ENCODE results near the gene KIDINS220.

KIDINS220 gene

DNA sequence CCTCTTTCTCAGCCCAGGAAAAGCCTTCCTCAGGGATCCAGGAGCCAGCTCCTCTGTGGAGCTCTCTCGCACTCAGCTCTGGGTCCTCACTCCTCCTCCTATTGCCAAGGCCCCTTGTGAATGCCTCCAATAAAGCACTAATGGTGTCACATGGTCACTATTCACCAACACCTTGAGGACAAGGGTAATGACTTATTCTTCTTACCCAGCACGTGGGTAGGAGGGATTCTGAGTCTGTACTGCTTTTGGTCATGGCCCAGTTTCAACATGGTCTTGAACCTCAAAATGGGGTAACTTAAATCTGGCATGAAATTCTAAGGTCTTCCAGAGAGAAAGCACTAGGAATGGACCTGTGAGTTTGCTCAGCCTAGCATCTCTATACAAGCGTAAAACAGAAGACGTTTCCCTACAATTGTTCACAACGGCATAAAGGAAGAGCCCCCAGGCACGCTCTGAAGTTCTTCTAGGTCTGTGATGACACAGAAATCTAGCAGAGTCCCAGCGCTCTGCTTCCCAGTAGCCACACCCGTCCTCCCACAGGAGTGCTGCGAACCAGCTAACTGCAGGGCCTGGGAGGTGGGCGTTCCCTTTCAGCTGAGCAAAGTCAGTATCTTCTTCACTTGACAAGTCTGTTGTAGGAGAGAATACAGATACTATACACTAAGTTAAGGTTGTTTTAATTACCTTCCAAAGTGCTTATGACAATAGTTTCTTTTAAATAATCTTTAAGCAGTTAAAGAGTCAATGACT is 14.6 kb upstream of the KIDINS220 start:
- no peak for DNase-seq (ENCODE audit: low read depth, low spot score)

DNA sequence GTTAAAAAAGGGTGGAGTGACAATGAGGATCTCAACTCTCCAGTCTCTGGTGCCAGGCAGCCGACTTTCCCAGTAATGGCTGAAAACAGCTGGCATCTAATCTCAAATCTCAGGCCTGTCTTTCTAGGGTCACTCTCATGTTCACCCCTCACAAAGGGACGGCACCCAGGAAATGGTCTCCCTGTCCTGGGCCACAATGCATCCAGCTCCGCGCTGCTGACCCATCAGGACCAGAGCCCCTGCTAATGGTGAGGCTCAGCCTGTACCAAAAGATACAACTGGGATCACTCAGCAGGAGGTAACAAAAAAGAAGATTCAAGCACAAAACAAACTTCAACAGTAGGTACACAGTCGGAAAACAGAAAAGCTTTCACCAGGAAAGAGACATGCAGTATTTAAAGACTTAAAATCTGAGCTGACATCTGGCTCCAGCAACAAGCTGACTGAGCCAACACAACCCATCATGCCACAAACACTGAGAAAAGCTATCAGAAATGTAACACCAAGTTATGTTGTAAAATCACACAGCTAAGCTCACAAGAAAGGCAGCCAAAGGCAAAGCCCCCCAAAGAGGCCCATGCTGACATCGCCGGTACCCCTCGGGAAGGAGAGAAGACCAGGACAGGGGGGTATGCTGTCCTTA is 13.6 kb upstream of the KIDINS220 start:
- no peak for DNase-seq (ENCODE audit: low read depth, low spot score)

DNA sequence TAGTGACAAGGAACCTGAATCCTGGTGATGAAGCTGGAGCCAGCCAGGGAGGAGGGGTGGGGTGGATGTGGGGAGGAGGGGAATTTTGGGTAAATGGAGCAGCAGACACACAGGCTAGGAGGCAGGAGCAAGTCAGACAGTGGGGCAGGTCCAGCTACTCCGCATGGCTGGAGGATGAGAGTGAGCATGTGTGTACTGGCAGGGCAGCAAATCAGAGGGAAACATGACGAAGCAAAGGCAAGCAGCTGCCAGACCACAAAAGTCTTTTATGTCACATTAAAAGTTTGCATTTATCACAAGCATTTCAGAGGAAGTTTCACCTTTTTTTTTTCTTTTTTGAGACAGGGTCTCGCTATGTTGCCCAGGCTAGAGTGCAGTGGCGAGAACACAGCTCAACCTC is 11.9 kb upstream of the KIDINS220 start:
- no peak for DNase-seq (ENCODE audit: low read depth, low spot score)

DNA sequence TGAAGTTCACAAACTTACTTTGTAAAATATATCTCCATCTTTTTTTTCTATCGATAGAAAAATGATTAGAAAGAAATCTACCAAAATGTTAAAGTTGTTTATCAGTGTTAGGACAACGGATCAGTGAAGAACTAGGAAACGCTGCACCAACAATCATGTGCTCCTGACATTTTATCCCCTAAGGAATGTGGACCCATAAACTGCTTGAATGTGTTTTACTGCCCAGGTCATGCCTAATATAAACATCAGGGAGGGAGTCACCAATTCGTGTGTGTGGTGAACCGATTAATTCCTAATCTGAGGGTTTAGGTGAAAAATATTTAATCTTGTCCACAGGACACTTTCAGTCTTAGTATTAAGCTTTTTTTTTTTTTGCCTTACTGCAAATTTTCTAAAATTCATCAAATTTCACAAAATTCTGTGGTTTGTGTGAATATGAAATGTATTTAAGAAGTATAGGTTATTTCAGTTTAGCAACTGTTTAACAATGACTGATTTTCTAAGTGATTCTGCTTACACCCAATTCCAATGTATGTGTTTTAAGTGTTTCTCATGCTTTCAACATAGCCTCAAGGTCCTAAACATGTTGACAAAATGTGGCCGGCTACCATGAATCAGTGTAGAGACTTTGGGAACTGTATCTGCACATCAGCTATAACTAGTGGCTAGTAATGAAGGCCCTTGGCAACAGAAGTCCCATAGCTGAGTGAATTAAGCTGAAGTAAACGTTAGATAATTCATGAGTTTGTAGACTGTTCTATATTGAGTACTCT is 11.1 kb upstream of the KIDINS220 start:
- DNase-seq (ENCODE audit: low read depth, low spot score) = no peak

DNA sequence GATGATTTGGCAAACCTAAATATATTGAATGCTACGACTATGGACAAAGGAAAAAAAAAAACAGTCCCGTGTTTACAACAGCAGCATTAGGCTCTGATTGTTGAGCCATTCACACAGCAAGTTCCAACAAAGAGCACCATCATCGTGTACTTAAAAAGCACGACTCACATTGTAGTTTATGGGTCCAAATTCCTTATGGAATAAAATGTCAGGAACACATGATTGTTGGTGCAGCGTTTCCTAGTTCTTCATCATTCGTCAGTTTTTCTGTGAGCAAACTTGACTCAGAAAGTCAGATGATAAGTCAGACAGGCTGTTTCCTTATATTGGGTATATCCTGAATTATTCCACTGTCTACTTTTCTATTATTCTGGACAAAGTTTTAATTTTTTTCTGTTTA is 10.0 kb upstream of the KIDINS220 start:
- DNase-seq (ENCODE audit: low read depth, low spot score) = no peak

DNA sequence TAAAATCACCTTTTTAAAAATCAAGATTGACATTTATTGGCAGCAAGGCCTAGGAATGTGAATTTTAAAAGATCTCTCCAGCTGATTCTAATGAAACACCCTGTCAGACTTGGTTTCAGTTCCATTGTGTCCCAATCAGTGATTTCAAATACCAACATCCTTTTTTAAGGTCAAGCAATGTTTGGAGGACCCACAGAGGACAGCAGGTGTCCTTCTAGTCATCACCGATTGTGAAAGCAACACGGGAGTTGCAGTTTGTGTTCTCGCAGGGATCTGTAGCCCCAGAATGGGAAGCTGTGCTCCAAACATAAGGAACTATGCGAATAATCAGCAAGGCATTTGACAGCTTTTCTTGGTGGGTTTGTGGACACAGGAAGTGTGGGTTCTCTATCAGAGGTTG is 4.5 kb upstream of the KIDINS220 start:
- DNase-seq (ENCODE audit: low read depth, low spot score) = no peak

DNA sequence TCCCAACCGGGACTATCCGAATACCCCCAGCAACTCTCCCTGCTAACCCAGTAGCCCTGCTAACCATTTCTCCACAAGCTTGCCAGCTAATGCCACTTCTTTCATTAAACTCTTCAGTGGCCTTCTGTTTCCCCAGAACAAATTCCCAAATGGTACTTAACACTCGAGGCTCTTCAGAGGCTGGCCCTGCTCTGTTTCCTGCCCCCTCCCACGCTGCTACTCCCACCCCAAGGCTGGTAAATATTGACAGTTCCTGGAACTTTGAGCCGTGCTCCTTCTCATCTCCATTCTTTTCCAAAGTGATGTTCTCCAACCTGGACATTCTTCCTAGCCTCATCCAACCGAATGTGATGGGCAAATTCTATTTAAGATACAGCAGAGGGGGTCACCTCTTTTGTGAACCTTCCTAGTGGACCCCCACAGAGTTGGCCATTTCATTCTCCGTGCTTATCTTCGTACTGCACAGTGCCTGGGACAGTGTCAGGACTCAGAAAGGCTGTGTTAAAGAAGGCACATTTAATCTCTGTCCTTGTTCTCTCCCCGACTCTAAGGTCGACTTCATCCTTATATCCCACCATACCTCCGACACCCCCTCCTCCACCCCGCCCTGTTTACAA is 3.2 kb upstream of the KIDINS220 start:
- DNase-seq (ENCODE audit: low read depth, low spot score) = no peak

DNA sequence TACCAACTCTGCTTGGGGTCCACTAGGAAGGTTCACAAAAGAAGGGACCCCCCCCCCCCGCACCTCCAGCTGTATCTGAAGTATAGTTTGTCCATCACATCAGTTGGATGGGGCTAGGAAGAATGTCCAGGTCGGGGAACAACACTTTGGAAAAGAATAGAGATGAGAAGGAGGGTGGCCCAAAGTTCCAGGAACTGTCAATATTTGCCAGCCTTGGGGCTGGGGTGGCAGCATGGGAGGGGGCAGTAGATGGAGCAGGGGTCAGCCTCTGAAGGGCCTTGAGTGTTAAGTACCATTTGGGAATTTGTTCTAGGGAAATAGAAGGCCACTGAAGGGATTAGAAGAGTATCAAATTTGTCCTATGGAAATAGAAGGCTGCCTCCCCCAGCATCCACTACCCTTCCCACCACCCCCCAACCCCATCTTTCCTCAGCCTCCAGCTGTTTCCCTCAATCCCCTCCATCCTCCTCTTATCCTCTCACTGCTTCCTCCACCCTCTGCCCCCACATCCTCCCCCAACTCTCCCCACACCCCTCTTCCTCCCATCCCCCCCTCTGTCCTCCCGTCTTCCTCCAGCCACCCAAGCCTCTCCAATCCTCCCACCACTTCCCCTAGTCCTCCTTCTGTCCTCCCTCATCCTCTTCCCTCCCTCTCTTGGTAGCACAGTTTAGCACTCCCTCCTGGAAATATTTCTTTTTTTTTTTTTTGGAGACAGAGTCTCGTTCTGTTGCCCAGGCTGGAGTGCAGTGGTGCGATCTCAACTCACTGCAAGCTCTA is 2.0 kb upstream of the KIDINS220 start:
- no peak for DNase-seq (ENCODE audit: low read depth, low spot score)

DNA sequence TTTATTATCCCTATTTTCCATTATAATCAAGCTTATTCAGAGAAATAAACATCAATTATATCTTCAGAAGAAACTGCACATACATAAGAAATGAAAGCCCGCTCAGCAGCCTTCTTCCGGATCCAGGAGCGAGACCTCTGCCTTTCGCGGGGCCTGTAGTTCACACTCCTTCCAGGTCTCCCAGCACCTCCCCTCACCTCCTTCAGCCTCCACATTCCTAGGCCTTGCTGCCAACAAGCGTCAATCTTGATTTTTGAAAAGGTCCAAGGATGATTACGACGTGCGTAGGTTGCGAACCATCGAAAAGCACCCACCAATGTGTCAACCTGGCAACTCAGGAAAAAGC is 355 bp upstream of the KIDINS220 start:
- no peak for DNase-seq (ENCODE audit: low read depth, low spot score)

DNA sequence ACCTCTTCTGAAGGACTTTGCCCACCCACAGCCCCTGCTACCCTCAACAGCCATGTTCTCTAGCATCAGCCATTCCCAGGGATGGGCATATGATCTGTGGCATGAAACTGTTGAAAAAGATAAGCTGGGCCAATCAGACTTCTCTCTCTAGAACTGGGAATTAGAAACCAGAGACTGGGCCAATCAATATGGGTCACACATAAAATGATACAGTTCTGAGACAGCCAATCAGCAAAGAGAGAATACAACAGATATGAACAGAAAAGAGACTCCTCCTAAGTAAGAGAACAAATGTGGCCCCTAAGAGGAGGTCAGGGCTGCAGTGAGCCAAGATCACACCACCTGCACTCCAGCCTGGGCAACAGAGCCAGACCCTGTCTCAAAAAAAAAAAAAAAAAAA is 2.1 kb downstream of the KIDINS220 start:
- DNase-seq (ENCODE audit: low read depth, low spot score) = no peak

DNA sequence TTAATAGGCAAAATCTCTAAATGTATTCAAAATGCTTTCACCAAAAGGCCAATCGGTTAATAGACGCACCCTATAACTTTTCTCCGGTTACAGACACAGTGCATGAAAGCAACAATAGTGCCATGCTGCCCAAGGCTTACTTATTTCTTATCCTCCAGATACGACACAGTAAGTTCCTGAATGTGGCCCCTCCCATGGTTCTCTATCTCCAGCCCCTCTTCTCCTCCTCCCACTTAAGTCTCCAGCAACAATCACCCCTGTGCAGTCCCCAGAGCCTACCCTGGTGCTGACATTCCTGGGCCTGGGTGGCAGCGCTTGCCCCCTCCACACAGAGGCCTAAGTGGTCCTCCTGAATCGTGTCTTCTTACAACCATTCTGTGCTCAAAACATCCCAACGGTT is 3.6 kb downstream of the KIDINS220 start:
- no peak for DNase-seq (ENCODE audit: low read depth, low spot score)

DNA sequence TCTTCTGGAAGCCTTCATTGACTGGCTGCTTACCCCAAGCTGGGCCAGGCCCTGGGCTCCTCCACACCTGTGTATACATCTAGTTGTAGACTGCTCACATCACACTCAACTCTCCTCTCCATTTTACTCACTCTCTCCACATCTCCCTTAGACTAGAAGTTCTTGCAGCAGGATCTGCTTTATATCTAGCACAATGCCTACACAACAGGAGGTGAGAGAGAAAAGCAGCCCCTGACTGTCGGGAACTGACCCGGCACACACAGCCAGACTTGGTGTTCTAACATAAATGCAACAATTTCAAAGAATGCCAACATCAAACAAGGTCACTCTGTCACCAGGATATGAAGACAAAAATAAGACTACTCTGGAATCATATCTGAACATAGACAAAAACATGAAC is 5.9 kb downstream of the KIDINS220 start:
- no peak for DNase-seq (ENCODE audit: low read depth, low spot score)

DNA sequence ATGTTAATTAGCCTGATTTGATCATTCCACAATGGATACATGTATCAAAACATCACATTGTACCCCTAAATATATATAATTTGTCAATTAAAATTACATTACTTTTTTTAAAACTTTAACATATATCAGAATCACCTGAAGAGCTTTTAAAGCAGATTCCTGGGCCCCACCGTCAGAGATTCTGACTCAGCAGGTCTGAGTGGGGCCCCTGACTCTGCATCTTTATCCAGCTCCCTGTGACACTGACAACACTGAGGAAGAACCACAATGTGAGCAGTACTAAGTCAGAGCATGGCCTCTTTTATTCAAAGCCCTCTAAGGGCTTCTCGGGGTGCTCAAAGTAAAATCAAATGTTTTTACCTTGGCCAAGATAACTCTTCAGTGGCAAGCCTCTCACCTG is 9.7 kb downstream of the KIDINS220 start:
- no peak for DNase-seq (ENCODE audit: low read depth, low spot score)

DNA sequence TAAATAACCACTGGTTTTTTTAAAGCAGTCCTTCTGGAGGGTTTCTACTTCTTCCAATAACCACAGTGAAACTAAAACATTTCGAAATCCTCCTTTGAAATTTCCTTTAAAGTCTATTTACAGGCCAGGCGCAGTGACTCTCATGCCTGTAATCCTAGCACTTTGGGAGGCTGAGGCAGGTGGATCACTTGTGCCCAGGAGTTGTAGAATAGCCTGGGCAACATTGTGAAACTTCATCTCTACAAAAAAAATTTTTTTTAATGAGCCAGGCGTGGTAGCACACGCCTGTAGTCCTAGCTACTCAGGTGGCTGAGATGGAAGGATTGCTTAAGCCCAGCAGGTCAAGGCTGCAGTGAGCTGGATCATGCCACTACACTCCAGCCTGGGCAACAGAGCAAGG is 15.2 kb downstream of the KIDINS220 start:
- no peak for DNase-seq (ENCODE audit: low read depth, low spot score)

DNA sequence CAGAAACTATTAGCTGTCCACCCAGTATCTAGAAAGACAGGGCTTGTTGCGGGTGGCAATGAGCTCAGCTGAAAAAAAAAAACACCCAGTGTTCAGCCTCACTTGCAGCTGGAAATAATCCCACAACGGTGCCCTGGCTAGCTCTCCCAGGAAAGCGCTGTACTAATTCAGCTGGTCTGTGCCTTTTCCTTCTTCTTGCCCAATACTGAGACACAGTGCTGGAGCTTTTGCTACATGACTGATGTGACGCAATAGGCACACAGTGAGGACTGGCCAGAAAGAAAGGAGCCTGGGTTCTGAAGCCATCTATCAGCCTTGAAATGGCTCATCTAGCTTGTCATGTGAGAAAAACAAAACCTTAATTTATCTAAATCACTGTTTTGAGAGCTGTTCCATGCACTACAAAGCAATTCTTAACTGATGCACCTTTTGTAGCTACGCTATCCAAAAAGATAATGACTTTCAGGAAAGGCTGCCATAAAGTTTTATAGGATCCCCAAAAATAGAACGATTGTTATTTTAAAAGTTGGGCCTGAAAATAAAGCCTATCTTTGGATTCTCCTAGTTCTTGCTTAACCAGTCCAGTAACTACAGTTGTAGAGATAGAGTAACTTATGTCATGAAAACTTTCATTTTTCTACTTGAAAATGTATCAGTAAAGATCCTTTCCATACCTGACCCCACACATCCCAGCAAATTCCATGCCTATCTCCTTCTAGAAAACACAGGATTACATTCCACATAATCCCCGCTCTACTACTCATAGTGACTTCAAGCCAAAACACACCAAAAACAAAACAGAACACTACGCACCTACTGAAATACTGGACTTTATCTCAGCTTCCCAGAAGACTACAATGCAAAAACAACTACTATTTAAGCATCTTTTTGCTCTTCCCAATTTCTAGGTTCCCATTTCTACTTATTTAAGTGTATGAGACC is 15.9 kb downstream of the KIDINS220 start:
- DNase-seq (ENCODE audit: low read depth, low spot score) = no peak

DNA sequence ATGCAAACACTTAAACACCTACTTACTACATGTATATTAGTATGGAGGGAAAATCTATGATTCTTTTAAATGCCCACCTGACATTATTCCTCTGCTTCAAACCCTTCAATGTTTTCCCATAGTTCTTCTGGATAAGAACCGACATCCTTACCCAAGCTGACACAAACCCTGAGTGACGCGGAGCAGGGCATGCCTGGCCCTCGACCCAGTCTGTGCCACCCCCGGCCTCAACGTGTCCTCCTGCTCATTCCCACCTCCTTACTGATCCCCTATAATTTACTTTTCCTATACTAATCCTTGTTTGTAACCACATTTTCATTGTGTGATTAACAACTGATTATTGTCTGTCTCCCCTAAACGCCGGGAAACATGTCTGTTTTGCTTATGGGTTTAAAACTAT is 17.5 kb downstream of the KIDINS220 start:
- no peak for DNase-seq (ENCODE audit: low read depth, low spot score)

DNA sequence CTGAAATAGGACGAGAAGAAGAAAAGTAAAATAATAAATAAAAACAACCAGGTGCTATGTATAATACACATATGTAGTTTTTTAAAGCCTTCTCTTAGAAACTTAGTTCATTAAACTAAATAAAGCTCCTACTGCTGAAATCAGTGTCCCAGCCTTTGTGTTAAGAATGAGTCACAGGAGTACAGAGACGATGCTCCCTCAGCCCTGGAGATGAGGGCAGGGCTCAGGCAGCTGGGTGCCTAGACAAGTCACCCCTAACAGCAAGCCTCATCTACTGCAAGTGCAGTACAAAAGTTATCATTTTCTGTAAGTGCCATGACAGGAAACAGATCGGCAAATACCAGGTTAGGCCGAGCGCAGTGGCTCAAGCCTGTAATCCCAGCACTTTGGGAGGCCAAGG is 18.2 kb downstream of the KIDINS220 start:
- no peak for DNase-seq (ENCODE audit: low read depth, low spot score)

DNA sequence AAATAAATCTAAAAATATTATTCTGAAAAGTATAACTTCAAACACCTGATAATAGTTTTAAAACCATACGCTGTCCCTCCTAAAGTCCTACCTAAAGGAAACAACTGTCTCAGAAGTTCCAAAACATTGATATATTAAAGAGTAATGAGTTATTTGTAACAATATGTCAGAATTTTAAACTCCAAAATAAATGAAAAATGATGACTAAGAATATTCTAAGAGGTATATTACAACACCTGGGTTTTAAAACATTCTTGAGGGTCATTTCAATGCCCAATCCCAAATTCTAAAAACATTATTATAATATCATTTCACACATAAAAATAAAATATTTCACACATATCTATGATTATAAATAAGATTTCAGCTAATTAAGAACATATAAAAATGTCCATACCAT is 20.2 kb downstream of the KIDINS220 start:
- DNase-seq (ENCODE audit: low read depth, low spot score) = no peak

DNA sequence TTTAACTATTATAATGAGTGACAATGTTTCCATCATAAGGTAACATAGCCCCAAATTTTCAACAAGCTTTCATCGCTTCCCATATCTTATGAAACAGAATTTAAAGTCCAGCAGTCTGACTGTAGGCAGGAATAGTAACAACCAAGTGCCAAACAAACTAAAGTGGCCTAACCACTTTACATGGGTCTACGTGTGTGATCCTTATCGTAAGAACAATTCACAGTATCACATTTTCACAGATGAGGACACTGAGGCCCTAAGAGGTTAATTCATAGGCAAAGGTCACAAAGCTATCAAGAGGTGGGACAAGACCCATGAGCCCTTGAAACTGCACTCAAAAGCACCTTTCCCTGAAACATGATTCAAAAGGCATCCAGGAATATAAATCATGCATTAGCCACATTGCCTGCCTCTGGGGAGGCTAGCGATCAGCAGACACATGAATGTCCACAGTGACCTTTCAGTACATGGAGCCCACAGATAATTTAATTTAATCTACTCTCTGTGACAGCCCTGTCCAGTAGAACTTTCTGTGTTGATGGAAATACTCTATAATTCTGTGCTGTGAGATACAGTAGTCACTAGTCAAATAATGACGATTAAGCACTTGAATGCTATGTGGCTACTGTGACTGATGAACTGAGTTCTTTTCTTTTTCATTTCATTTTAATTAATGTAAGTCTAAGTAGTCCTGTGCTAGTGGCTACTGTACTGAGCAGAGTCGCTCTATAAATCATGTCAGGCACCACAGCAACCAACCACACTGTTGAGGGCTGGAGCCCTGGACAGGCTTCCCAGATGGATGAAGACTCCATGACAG is 30.3 kb downstream of the KIDINS220 start:
- DNase-seq (ENCODE audit: low read depth, low spot score) = no peak
